ENCODE results near the gene EHHADH. TPM values are rescaled to one million over a fixed set of nuclear protein-coding genes. Genes with fewer than 3 reads are reported as not detected.

The EHHADH gene
- total and polyA plus RNA-seq, 4 donors: 44.3 to 378 (median 94.9) TPM

DNA sequence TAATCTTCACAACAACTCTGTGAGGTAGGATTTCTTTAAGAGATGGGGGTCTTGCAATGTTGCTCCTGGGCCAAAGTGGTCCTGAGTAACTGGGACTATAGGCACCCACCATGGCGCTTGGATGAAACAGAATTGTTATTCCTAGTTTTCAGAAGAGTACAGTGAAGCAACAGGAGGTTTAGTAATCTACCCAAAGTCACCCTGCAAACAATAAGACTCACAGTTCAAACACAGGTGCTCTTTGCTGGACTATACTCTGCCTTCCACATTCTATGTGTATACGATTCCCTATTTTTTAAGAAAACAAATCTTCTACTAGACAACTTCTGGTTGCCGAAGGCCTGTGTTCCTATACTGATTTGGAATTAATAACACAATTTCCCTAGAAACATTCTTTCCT is 109.1 kb downstream of the EHHADH start:
- no peaks in the 10 kb centered on the region for H3K9me3 ChIP-seq (ENCODE audit: control insufficient read depth in 4 of 4, low read length in 3 of 4)
- H3K36me3 ChIP-seq (ENCODE audit: control insufficient read depth in 4 of 4, insufficient read depth in 3 of 4, low read depth in 1 of 4, low read length in 3 of 4): no peaks in the 10 kb centered on the region
- peaks cover 0 to 13% (median under 1%) of the 10 kb centered on the region in 4 donors for H3K27me3 ChIP-seq (ENCODE audit: control insufficient read depth in 4 of 4, insufficient read depth in 4 of 4, low read length in 3 of 4)
- WGBS: 88% methylated on average over 3 of the region's 3 CpGs
- H3K4me1 ChIP-seq (ENCODE audit: control insufficient read depth in 4 of 4, insufficient read depth in 4 of 4, low read length in 3 of 4): no peaks in the 10 kb centered on the region
- no peak overlapping the region for H3K4me3 ChIP-seq (ENCODE audit: low read depth in 1 of 3, low read length in 3 of 3)
- H3K9ac ChIP-seq (ENCODE audit: low read depth in 1 of 2, low read length in 2 of 2): no peak overlapping the region
- H3K27ac ChIP-seq (ENCODE audit: low read depth in 1 of 2, low read length in 2 of 2): no peak overlapping the region
- TF ChIP-seq, protein P1, sequence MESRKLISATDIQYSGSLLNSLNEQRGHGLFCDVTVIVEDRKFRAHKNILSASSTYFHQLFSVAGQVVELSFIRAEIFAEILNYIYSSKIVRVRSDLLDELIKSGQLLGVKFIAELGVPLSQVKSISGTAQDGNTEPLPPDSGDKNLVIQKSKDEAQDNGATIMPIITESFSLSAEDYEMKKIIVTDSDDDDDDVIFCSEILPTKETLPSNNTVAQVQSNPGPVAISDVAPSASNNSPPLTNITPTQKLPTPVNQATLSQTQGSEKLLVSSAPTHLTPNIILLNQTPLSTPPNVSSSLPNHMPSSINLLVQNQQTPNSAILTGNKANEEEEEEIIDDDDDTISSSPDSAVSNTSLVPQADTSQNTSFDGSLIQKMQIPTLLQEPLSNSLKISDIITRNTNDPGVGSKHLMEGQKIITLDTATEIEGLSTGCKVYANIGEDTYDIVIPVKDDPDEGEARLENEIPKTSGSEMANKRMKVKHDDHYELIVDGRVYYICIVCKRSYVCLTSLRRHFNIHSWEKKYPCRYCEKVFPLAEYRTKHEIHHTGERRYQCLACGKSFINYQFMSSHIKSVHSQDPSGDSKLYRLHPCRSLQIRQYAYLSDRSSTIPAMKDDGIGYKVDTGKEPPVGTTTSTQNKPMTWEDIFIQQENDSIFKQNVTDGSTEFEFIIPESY (IDR thresholded peaks at IDR 0.05): no peak
- TF ChIP-seq NR2F2 (IDR thresholded peaks at IDR 0.05): no peak
- no peak for TF ChIP-seq FOXA2 (IDR thresholded peaks at IDR 0.05)
- no peak for TF ChIP-seq RXRA (IDR thresholded peaks at IDR 0.05)
- no peak for TF ChIP-seq YY1 (IDR thresholded peaks at IDR 0.05)
- TF ChIP-seq HNF4G (IDR thresholded peaks at IDR 0.05): no peak
- TF ChIP-seq TAF1 (conservative IDR thresholded peaks at IDR 0.05): no peak
- no peak for TF ChIP-seq SP1 (IDR thresholded peaks at IDR 0.05)
- TF ChIP-seq, protein P2, sequence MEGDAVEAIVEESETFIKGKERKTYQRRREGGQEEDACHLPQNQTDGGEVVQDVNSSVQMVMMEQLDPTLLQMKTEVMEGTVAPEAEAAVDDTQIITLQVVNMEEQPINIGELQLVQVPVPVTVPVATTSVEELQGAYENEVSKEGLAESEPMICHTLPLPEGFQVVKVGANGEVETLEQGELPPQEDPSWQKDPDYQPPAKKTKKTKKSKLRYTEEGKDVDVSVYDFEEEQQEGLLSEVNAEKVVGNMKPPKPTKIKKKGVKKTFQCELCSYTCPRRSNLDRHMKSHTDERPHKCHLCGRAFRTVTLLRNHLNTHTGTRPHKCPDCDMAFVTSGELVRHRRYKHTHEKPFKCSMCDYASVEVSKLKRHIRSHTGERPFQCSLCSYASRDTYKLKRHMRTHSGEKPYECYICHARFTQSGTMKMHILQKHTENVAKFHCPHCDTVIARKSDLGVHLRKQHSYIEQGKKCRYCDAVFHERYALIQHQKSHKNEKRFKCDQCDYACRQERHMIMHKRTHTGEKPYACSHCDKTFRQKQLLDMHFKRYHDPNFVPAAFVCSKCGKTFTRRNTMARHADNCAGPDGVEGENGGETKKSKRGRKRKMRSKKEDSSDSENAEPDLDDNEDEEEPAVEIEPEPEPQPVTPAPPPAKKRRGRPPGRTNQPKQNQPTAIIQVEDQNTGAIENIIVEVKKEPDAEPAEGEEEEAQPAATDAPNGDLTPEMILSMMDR (IDR thresholded peaks at IDR 0.05; ENCODE audit: low read depth, low read length, missing input control): no peak
- TF ChIP-seq, protein P3, sequence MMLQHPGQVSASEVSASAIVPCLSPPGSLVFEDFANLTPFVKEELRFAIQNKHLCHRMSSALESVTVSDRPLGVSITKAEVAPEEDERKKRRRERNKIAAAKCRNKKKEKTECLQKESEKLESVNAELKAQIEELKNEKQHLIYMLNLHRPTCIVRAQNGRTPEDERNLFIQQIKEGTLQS (IDR thresholded peaks at IDR 0.05): no peak
- no peak for TF ChIP-seq HNF4A (conservative IDR thresholded peaks at IDR 0.05)
- TF ChIP-seq FOXA1 (IDR thresholded peaks at IDR 0.05): no peak
- TF ChIP-seq EGR1 (IDR thresholded peaks at IDR 0.05; ENCODE audit: low read depth in 2 of 2): no peak
- TF ChIP-seq RAD21 (IDR thresholded peaks at IDR 0.05): no peak
- TF ChIP-seq, protein P4, sequence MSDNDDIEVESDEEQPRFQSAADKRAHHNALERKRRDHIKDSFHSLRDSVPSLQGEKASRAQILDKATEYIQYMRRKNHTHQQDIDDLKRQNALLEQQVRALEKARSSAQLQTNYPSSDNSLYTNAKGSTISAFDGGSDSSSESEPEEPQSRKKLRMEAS (IDR thresholded peaks at IDR 0.05): no peak
- no peak for TF ChIP-seq GABPA (IDR thresholded peaks at IDR 0.05 in 1 of 2, conservative IDR thresholded peaks at IDR 0.05 in 1 of 2)
- DNase-seq (ENCODE audit: low spot score): no peak

Small RNA genes within 50 kb of the gene (small RNA-seq; reads per million reads assigned to genes)
- 0.60 reads per million, percentile 63 among the genes with 10 or more reads in this experiment for gene MIR5588

Other genes starting within 250 kb of the EHHADH start
- under 1 TPM; 0.59 to 0.79 TPM for gene C3orf70, start 101.0 kb downstream of the EHHADH start, total RNA-seq
- gene C3orf70, start 101.0 kb downstream of the EHHADH start, polyA plus RNA-seq: under 1 TPM; 0.15 to 0.24 TPM
- 10 to 100 TPM; 17.7 to 35.3 TPM for gene MAP3K13, start 109.1 kb upstream of the EHHADH start, total RNA-seq
- gene MAP3K13, start 109.1 kb upstream of the EHHADH start, polyA plus RNA-seq: 10 to 100 TPM; 11.3 to 38.1 TPM
- 10 to 100 TPM in 1 of 2 donors, 1 to 10 TPM in 1; 9.5 to 10.9 TPM for gene TMEM41A, start 245.0 kb upstream of the EHHADH start, total RNA-seq
- gene TMEM41A, start 245.0 kb upstream of the EHHADH start, polyA plus RNA-seq: 10 to 100 TPM; 14.8 to 19.6 TPM